Glutamatergic neuron (in vitro differentiated cells): ENCODE measurements around the gene ACAN. TPM values are rescaled to one million over a fixed set of nuclear protein-coding genes. Genes with fewer than 3 reads are reported as not detected.

ENCODE experiments used
- DNase-seq: peaks from one replicate; pipeline ENCODE4 v3.0.0; 2022
- H3K27ac Mint-ChIP-seq: one replicate; pipeline ENCODE4 v1.8.0; 2020; ENCODE audit warnings: mild to moderate bottlenecking, mixed read lengths, inconsistent platforms; ENCODE audit not compliant: unreplicated experiment
- H3K27me3 Mint-ChIP-seq: one replicate; pipeline ENCODE4 v1.8.0; 2020; ENCODE audit warnings: mild to moderate bottlenecking, moderate library complexity, mixed read lengths, inconsistent platforms; ENCODE audit not compliant: unreplicated experiment
- H3K36me3 Mint-ChIP-seq: one replicate; pipeline ENCODE4 v1.8.0; 2020; ENCODE audit warnings: mild to moderate bottlenecking, mixed read lengths, inconsistent platforms; ENCODE audit not compliant: unreplicated experiment
- H3K4me1 Mint-ChIP-seq: one replicate; pipeline ENCODE4 v1.8.0; 2020; ENCODE audit warnings: mild to moderate bottlenecking, low read depth, mixed read lengths, inconsistent platforms; ENCODE audit not compliant: unreplicated experiment
- H3K4me3 Mint-ChIP-seq: one replicate; pipeline ENCODE4 v1.8.0; 2020; ENCODE audit warnings: mild to moderate bottlenecking, mixed read lengths, inconsistent platforms; ENCODE audit not compliant: unreplicated experiment
- H3K9me3 Mint-ChIP-seq: one replicate; pipeline ENCODE4 v1.8.0; 2020; ENCODE audit warnings: mild to moderate bottlenecking, moderate library complexity, mixed read lengths, inconsistent platforms; ENCODE audit not compliant: unreplicated experiment
- total RNA-seq: library from RNA; stranded (reverse); fragmentation: NEBNext Ultra II Directional; extraction: Animal tissue kit (Norgen Biotek cat#: 25700); gene quantifications from one replicate; pipeline ENCODE4 v1.2.1, GENCODE V29; 2021; ENCODE audit not compliant: unreplicated experiment
- TF ChIP-seq, protein P1 (sequence below): fragments of 200-600 bp; sonication (generic); IDR thresholded peaks from one replicate; pipeline ENCODE4 v1.5.0; 2021; ENCODE audit not compliant: partially characterized antibody, unreplicated experiment

ACAN gene
- total RNA-seq, 1 donor from 2014 or later: 0.05 TPM

DNA sequence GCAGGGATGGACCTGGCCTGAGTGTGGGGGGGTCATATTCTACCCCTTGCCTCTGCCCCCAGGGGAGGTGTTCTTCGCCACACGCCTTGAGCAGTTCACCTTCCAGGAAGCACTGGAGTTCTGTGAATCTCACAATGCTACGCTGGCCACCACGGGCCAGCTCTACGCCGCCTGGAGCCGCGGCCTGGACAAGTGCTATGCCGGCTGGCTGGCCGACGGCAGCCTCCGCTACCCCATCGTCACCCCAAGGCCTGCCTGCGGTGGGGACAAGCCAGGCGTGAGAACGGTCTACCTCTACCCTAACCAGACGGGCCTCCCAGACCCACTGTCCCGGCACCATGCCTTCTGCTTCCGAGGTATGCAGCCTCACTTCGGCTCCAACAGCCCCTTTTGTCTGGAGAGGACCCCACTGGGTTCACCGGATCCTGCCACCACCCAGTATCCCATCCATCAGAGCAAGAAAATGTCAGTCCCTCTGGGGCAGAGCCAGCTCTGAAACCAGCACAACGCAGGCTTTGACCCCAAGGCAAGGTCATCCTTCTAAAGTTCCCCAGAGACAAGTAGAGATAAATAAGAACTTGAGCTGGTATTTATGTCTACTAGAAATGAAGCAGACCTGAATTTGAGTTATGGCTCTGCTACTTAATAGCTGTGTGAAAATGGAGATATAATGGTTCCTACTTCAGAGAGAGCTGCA, 46.3 kb downstream of the ACAN start:
- H3K9me3 Mint-ChIP-seq: peaks cover under 1% of the 10 kb centered on the region
- DNase-seq: no peak
- TF ChIP-seq, protein P1, sequence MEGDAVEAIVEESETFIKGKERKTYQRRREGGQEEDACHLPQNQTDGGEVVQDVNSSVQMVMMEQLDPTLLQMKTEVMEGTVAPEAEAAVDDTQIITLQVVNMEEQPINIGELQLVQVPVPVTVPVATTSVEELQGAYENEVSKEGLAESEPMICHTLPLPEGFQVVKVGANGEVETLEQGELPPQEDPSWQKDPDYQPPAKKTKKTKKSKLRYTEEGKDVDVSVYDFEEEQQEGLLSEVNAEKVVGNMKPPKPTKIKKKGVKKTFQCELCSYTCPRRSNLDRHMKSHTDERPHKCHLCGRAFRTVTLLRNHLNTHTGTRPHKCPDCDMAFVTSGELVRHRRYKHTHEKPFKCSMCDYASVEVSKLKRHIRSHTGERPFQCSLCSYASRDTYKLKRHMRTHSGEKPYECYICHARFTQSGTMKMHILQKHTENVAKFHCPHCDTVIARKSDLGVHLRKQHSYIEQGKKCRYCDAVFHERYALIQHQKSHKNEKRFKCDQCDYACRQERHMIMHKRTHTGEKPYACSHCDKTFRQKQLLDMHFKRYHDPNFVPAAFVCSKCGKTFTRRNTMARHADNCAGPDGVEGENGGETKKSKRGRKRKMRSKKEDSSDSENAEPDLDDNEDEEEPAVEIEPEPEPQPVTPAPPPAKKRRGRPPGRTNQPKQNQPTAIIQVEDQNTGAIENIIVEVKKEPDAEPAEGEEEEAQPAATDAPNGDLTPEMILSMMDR: no peak
- H3K4me1 Mint-ChIP-seq: no peaks in the 10 kb centered on the region
- H3K4me3 Mint-ChIP-seq: no peak overlapping the region
- H3K27me3 Mint-ChIP-seq: peaks cover 2% of the 10 kb centered on the region
- H3K36me3 Mint-ChIP-seq: no peaks in the 10 kb centered on the region
- H3K27ac Mint-ChIP-seq: no peak overlapping the region

DNA sequence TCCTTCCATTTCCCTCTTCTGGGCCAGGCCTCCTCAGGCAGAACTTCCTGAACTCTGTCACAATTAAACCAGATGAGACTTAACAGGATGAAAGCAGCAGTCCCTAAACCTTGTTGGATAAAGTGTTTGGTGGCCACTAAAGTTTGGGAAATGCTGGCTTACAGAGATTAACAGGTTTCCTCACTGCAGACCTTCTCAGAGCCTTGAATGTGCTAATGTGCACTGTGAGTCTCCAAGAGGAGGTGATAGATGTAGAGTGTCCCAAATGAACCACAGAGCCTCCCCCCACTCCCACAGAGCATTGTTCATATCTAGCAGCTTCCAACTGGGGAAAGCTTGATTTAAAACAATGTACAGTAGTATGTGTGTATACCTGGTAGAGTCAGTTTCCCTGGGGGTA, 49.2 kb downstream of the ACAN start:
- Mint-ChIP-seq H3K9me3 (peaks cover 3% of the 10 kb centered on the region), H3K4me1 (no peaks in the 10 kb centered on the region), H3K36me3 (no peaks in the 10 kb centered on the region), H3K27ac (no peak overlapping the region), H3K27me3 (peaks cover 2% of the 10 kb centered on the region), H3K4me3 (no peak overlapping the region)
- TF ChIP-seq, protein P1: no peak
- no peak for DNase-seq

DNA sequence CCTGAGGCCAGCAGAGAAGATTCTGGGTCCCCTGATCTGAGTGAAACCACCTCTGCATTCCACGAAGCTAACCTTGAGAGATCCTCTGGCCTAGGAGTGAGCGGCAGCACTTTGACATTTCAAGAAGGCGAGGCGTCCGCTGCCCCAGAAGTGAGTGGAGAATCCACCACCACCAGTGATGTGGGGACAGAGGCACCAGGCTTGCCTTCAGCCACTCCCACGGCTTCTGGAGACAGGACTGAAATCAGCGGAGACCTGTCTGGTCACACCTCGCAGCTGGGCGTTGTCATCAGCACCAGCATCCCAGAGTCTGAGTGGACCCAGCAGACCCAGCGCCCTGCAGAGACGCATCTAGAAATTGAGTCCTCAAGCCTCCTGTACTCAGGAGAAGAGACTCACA, 55.7 kb downstream of the ACAN start:
- Mint-ChIP-seq H3K4me1 (no peaks in the 10 kb centered on the region), H3K36me3 (no peaks in the 10 kb centered on the region), H3K27me3 (peaks cover 3% of the 10 kb centered on the region), H3K27ac (no peak overlapping the region), H3K9me3 (peaks cover 5% of the 10 kb centered on the region), H3K4me3 (no peak overlapping the region)
- DNase-seq: no peak
- TF ChIP-seq, protein P1: no peak

DNA sequence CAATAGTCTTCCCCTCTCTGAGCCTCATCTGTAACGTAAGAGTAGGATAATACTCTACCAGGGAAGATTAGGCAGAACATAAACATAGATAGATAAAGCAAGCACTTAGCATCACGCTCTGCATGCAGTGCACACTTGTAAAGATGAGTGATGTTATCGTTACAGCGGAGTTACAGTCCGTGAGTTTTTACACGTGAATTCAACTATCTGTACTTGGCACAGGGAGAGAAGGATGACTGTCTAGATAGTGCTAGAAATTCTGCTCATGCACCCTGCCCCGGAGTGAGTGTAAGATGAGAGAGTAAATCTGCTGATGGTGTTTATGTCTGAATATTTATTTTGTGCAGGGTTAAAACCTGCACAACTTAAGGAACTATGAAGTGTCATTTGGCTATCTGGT, 56.3 kb downstream of the ACAN start:
- Mint-ChIP-seq H3K4me3 (no peak overlapping the region), H3K9me3 (peaks cover 4% of the 10 kb centered on the region), H3K27ac (no peak overlapping the region), H3K27me3 (peaks cover 3% of the 10 kb centered on the region), H3K4me1 (no peaks in the 10 kb centered on the region), H3K36me3 (no peaks in the 10 kb centered on the region)
- TF ChIP-seq, protein P1: no peak
- no peak for DNase-seq

DNA sequence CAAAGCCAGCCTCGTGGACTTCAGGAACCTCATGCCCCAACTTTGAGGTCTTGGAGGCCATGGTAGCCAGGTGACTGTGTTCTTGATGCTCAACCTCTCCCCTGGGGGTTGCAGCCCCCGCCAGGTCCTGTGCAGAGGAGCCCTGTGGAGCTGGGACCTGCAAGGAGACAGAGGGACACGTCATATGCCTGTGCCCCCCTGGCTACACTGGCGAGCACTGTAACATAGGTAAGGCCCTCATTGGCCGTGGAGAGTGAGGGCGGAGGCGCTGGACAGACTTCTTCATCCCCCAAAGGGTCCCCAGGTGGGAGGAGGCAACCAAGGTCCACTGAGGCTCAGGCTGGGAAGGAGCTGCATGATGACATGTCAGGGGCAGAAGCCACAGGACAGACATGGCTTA, 57.0 kb downstream of the ACAN start:
- Mint-ChIP-seq H3K27ac (no peak overlapping the region), H3K9me3 (peaks cover 4% of the 10 kb centered on the region)

More for the DNA sequence above, 57.0 kb downstream of the ACAN start:
- TF ChIP-seq, protein P1: no peak
- no peaks in the 10 kb centered on the region for H3K36me3 Mint-ChIP-seq
- no peaks in the 10 kb centered on the region for H3K4me1 Mint-ChIP-seq
- H3K27me3 Mint-ChIP-seq: peaks cover 4% of the 10 kb centered on the region
- no peak overlapping the region for H3K4me3 Mint-ChIP-seq
- no peak for DNase-seq
